Keratinocyte (primary cell): ENCODE results near the gene SLC2A11. TPM values are rescaled to one million over a fixed set of nuclear protein-coding genes. Genes with fewer than 3 reads are reported as not detected.
"Not testable (repeated sequence)": the region's sequence is repeated elsewhere in the genome, so short reads cannot be mapped to it uniquely, and the experiment has no call there.

Experiments used
- DNase-seq: peaks from one replicate; pipeline ENCODE4 v3.0.0-alpha.2; 2011; ENCODE audit warnings: low read depth, missing footprints, low spot score
- FAIRE-seq: peaks from 2 replicates; lab custom pipeline; 2011; peaks lifted over from hg19 to GRCh38; lab: Jason Lieb, UNC
- H2AFZ ChIP-seq: 2 replicates; pipeline ENCODE4 v1.6.0; 2012; ENCODE audit warnings: low read length, control low read depth, inconsistent platforms; ENCODE audit not compliant: control insufficient read depth
- H3K27ac ChIP-seq: 2 replicates; pipeline ENCODE4 v1.5.1; 2011; ENCODE audit warnings: low read length; ENCODE audit not compliant: control insufficient read depth, insufficient read depth
- H3K27me3 ChIP-seq: 3 replicates; pipeline ENCODE4 v1.6.0; 2011; ENCODE audit warnings: low read length; ENCODE audit not compliant: control insufficient read depth, insufficient read depth; ENCODE audit errors: extremely low read depth
- H3K36me3 ChIP-seq, 2 experiments: 2 replicates in 1 of 2; 3 replicates in 1 of 2; pipeline ENCODE4 v1.5.1; 2011; ENCODE audit warnings: low read length in 2 of 2, mild to moderate bottlenecking in 1 of 2; ENCODE audit not compliant: control insufficient read depth in 2 of 2, insufficient read depth in 2 of 2; ENCODE audit errors: extremely low read depth in 1 of 2
- H3K4me1 ChIP-seq: 3 replicates; pipeline ENCODE4 v1.5.1; 2011; ENCODE audit warnings: low read length; ENCODE audit not compliant: control insufficient read depth, insufficient read depth; ENCODE audit errors: extremely low read depth
- H3K4me2 ChIP-seq: 3 replicates; pipeline ENCODE4 v1.6.0; 2011; ENCODE audit warnings: low read depth, low read length; ENCODE audit not compliant: control insufficient read depth, insufficient read depth; ENCODE audit errors: extremely low read depth
- H3K4me3 ChIP-seq, 3 experiments: fragments of 200-600 bp in 1 of 3; sonication (generic) in 1 of 3; 2 replicates in 2 of 3; 3 replicates in 1 of 3; pipeline ENCODE4 v1.5.1; 2011 to 2016; ENCODE audit warnings: low read length in 3 of 3, mild to moderate bottlenecking in 3 of 3, control low read depth in 2 of 3, inconsistent platforms in 1 of 3, low read depth in 1 of 3, mixed read lengths in 1 of 3, mixed run types in 1 of 3, moderate library complexity in 1 of 3; ENCODE audit not compliant: control insufficient read depth in 2 of 3, insufficient read depth in 2 of 3; ENCODE audit errors: extremely low read depth in 1 of 3
- H3K79me2 ChIP-seq: 2 replicates; pipeline ENCODE4 v1.6.0; 2012; ENCODE audit warnings: low read length; ENCODE audit not compliant: control insufficient read depth, insufficient read depth
- H3K9ac ChIP-seq: 3 replicates; pipeline ENCODE4 v1.6.0; 2011; ENCODE audit warnings: low read length; ENCODE audit not compliant: control insufficient read depth, insufficient read depth; ENCODE audit errors: extremely low read depth
- H3K9me1 ChIP-seq: 3 replicates; pipeline ENCODE4 v1.6.0; 2011; ENCODE audit warnings: low read length; ENCODE audit not compliant: control insufficient read depth, insufficient read depth; ENCODE audit errors: extremely low read depth
- H3K9me3 ChIP-seq: 2 replicates; pipeline ENCODE4 v1.5.1; 2012; ENCODE audit warnings: low read depth, low read length; ENCODE audit not compliant: control insufficient read depth
- H4K20me1 ChIP-seq: 3 replicates; pipeline ENCODE4 v1.6.0; 2011; ENCODE audit warnings: low read length; ENCODE audit not compliant: control insufficient read depth, insufficient read depth; ENCODE audit errors: extremely low read depth
- EZH2 ChIP-seq: IDR thresholded peaks from one replicate; pipeline ENCODE4 v1.6.1; 2012; ENCODE audit warnings: inconsistent platforms, mild to moderate bottlenecking, low read length, moderate library complexity
- dilution Hi-C: fragments of 300-500 bp; cut with MboI; formaldehyde crosslinking; loops from one replicate; pipeline ENCODE4 v1.7.0; 2020; ENCODE audit warnings: low sequenced_read_pairs; ENCODE audit not compliant: extremely low pct_ligation_motif_present
- polyA plus RNA-seq, 5 experiments: library from polyadenylated mRNA; depleted of rRNA in 3 of 5; stranded (reverse) in 3 of 5; stranded (forward) in 1 of 5; unstranded in 1 of 5; fragments of >200 nt; gene quantifications; 1 replicate in 1 of 5; 2 replicates in 3 of 5; 3 replicates in 1 of 5; pipeline versions ENCODE4 v1.2.1 to v1.2.3, GENCODE V29; 2011 to 2012; ENCODE audit warnings: missing spikeins in 2 of 5, low read depth in 1 of 5, low replicate concordance in 1 of 5
- TF ChIP-seq, protein P1 (sequence below), 3 experiments: IDR thresholded peaks in 1 of 3; conservative IDR thresholded peaks in 1 of 3; optimal IDR thresholded peaks in 1 of 3; 2 replicates in 2 of 3; 3 replicates in 1 of 3; pipeline versions ENCODE3 to v1.5.1; 2011; ENCODE audit warnings: low read length in 3 of 3, mild to moderate bottlenecking in 3 of 3, moderate library complexity in 2 of 3, control low read depth in 1 of 3, inconsistent platforms in 1 of 3; ENCODE audit not compliant: insufficient read depth in 2 of 3; ENCODE audit errors: extremely low read depth in 1 of 3

Gene SLC2A11
- polyA plus RNA-seq, 1 donor (not counting 4 experiments of a cell fraction or from before 2014, with no cell fraction given): 6.0 TPM

DNA sequence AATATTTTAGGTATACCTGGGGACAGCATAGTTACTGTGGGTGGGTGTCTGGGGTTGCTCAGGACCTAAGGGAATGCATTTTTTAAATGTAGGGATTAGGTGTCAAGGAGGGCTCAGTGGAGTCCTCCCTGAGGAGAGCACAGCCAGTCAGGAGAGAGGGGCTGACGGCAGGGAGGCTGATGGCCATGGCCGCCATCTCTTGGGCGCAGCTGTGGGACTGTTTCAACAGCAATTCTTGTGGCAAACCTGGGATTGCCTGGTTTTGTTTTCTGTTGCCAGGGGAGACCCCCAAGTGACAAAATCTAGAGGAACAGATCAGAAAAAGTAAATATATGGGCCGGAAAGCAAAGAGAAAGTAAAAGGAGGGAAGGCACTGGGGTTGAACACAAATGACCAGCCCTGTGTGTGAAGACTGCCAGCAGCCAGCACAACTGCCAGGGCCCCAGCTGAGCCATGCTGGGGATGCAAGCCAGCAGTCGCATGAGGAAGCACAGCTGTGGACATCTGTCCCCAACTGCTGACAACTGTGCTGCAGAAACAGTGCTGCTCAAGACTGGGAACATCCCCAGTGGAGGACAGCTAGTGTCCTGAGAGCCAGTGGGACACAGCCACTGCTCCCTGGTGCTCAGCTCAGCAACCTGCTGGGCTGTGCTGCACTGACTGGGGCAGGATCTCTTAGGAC, 47.0 kb downstream of the SLC2A11 start:
- H3K79me2 ChIP-seq: no peaks in the 10 kb centered on the region
- H3K36me3 ChIP-seq: no peaks in the 10 kb centered on the region
- dilution Hi-C loops: no loop called here
- no peaks in the 10 kb centered on the region for H3K9me3 ChIP-seq
- no peak overlapping the region for H2AFZ ChIP-seq
- H3K9ac ChIP-seq: no peak overlapping the region
- TF ChIP-seq, protein P1, sequence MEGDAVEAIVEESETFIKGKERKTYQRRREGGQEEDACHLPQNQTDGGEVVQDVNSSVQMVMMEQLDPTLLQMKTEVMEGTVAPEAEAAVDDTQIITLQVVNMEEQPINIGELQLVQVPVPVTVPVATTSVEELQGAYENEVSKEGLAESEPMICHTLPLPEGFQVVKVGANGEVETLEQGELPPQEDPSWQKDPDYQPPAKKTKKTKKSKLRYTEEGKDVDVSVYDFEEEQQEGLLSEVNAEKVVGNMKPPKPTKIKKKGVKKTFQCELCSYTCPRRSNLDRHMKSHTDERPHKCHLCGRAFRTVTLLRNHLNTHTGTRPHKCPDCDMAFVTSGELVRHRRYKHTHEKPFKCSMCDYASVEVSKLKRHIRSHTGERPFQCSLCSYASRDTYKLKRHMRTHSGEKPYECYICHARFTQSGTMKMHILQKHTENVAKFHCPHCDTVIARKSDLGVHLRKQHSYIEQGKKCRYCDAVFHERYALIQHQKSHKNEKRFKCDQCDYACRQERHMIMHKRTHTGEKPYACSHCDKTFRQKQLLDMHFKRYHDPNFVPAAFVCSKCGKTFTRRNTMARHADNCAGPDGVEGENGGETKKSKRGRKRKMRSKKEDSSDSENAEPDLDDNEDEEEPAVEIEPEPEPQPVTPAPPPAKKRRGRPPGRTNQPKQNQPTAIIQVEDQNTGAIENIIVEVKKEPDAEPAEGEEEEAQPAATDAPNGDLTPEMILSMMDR (optimal IDR thresholded peaks at IDR 0.05 in 1 of 3, IDR thresholded peaks at IDR 0.05 in 1 of 3, conservative IDR thresholded peaks at IDR 0.05 in 1 of 3; ENCODE audit: extremely low read depth in 1 of 3, insufficient read depth in 2 of 3, low read length in 3 of 3): no peak
- TF ChIP-seq EZH2: no peak
- H3K4me3 ChIP-seq: no peak overlapping the region
- H4K20me1 ChIP-seq: no peaks in the 10 kb centered on the region
- H3K27me3 ChIP-seq: no peaks in the 10 kb centered on the region
- H3K27ac ChIP-seq: no peak overlapping the region
- FAIRE-seq (no peak), DNase-seq (no peak)
- no peak overlapping the region for H3K4me2 ChIP-seq
- no peaks in the 10 kb centered on the region for H3K9me1 ChIP-seq
- H3K4me1 ChIP-seq: peaks cover 12% of the 10 kb centered on the region

DNA sequence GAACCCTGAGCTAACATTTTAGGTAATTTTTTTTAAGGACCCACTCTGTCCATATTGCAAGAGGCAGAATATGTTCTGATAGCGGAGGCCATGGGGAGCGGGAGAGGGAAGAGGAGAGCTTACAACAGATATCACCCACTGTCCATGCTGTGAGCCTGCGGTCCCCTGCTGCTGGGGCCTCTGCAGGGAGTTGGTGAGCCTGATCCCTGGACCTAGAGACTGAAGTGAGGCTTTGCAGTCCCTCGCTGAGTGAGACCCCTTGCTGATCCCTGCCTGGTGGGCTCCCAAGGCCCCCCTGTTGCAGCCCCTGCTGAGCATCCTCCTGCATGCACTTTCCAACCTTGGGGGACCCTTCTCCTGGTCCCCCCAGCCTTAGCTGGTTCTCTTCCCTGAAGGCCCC, 49.0 kb downstream of the SLC2A11 start:
- DNase-seq: no peak
- no peaks in the 10 kb centered on the region for H3K79me2 ChIP-seq
- no peak overlapping the region for H3K4me2 ChIP-seq
- H3K9ac ChIP-seq: no peak overlapping the region
- H3K9me3 ChIP-seq: no peaks in the 10 kb centered on the region
- no peaks in the 10 kb centered on the region for H3K27me3 ChIP-seq
- no peak overlapping the region for H3K4me3 ChIP-seq
- no peak for TF ChIP-seq EZH2
- TF ChIP-seq, protein P1 (optimal IDR thresholded peaks at IDR 0.05 in 1 of 3, IDR thresholded peaks at IDR 0.05 in 1 of 3, conservative IDR thresholded peaks at IDR 0.05 in 1 of 3; ENCODE audit: extremely low read depth in 1 of 3, insufficient read depth in 2 of 3, low read length in 3 of 3): no peak
- no peak overlapping the region for H2AFZ ChIP-seq
- H3K9me1 ChIP-seq: no peaks in the 10 kb centered on the region
- no peaks in the 10 kb centered on the region for H3K36me3 ChIP-seq
- dilution Hi-C loops: no loop called here
- FAIRE-seq: no peak
- no peak overlapping the region for H3K27ac ChIP-seq
- H3K4me1 ChIP-seq: peaks cover 12% of the 10 kb centered on the region
- H4K20me1 ChIP-seq: no peaks in the 10 kb centered on the region

DNA sequence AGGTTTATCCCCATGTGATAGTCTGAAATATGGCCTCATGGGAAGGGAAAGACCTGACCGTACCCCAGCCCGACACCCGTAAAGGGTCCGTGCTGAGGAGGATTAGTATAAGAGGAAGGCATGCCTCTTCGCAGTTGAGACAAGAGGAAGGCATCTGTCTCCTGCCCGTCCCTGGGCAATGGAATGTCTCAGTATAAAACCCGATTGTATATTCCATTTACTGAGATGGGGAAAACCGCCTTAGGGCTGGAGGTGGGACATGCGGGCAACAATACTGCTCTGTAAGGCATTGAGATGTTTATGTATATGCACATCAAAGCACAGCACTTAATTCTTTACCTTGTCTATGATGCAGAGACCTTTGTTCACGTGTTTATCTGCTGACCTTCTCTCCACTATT, 49.7 kb downstream of the SLC2A11 start:
- H3K27me3 ChIP-seq, H2AFZ ChIP-seq, H3K36me3 ChIP-seq, DNase-seq, H3K9ac ChIP-seq, dilution Hi-C loops, H3K4me2 ChIP-seq, FAIRE-seq, H3K9me3 ChIP-seq, H3K27ac ChIP-seq, H4K20me1 ChIP-seq, H3K4me3 ChIP-seq, H3K79me2 ChIP-seq, H3K9me1 ChIP-seq: not testable (repeated sequence)
- H3K4me1 ChIP-seq: peaks cover 12% of the 10 kb centered on the region
